Calu3 (cell line): ENCODE measurements around the gene SLC36A1. TPM values are rescaled to one million over a fixed set of nuclear protein-coding genes. Genes with fewer than 3 reads are reported as not detected.
A peak's percentile ranks its signal among the peaks of the same experiment; 100 is the strongest.

Source experiments
- BruUV-seq: library from RNA; stranded (reverse); fragments of 400-500 nt; replicated peaks from 2 replicates; lab custom pipeline; 2021; lab: Mats Ljungman, UMichigan
- CTCF ChIA-PET: fragments of 300-600 bp; sonication (Branson Sonifier 250); formaldehyde crosslinking; loops from one replicate; lab custom pipeline; 2022; ENCODE audit warnings: antibody characterized with exemption; lab: Charles Lee
- DNase-seq: peaks from one replicate; pipeline ENCODE4 v3.0.0; 2022
- H3K27ac Mint-ChIP-seq: one replicate; pipeline ENCODE4 v1.8.0; 2022; ENCODE audit warnings: mixed read lengths; ENCODE audit not compliant: unreplicated experiment
- H3K27me3 Mint-ChIP-seq: one replicate; pipeline ENCODE4 v1.8.0; 2022; ENCODE audit warnings: mixed read lengths; ENCODE audit not compliant: unreplicated experiment
- H3K36me3 Mint-ChIP-seq: one replicate; pipeline ENCODE4 v1.8.0; 2022; ENCODE audit warnings: mild to moderate bottlenecking, moderate library complexity, mixed read lengths; ENCODE audit not compliant: insufficient read depth, unreplicated experiment
- H3K4me1 Mint-ChIP-seq: one replicate; pipeline ENCODE4 v1.8.0; 2022; ENCODE audit warnings: mild to moderate bottlenecking, low read depth, mixed read lengths; ENCODE audit not compliant: unreplicated experiment
- H3K4me3 Mint-ChIP-seq: one replicate; pipeline ENCODE4 v1.8.0; 2022; ENCODE audit warnings: mild to moderate bottlenecking, low read depth, moderate library complexity, mixed read lengths; ENCODE audit not compliant: unreplicated experiment
- H3K9me3 Mint-ChIP-seq: one replicate; pipeline ENCODE4 v1.8.0; 2022; ENCODE audit warnings: low read depth, mixed read lengths; ENCODE audit not compliant: unreplicated experiment
- intact Hi-C: fragments of 100-400 bp; cut with micrococcal nuclease; formaldehyde crosslinking; loops from one replicate; pipeline ENCODE4 v1.10.0; 2022; ENCODE audit not compliant: unreplicated experiment
- total RNA-seq: library from RNA; stranded (reverse); gene quantifications from 2 replicates; pipeline ENCODE4 v1.2.3, GENCODE V29; 2022
- TF ChIP-seq, protein P1 (sequence below): fragments of 200-600 bp; IDR thresholded peaks from one replicate; pipeline ENCODE4 v1.8.0; 2022; ENCODE audit warnings: antibody characterized with exemption; ENCODE audit not compliant: unreplicated experiment

SLC36A1 gene
- total RNA-seq, 1 experiment from 2014 or later: 11.4 TPM

DNA sequence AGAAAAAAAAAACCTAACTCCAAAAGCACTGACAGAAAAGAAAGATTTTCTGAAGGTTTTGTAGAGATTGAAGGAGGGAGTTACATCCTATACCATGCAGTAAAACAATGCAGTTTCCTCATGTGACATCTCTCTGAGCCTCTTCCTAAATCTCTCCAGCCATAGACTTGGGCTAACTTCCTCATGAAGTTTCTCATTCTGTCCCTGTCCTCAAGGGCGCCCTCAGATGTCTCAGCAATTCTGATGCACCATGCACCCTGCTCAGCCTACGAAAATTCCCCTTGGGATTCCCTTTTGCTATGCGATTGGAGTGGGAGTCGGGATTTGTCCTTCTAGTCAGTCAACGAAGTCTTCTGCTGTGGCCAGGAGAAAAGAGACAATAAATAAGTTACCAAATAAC, 74.8 kb downstream of the SLC36A1 start:
- H3K36me3 Mint-ChIP-seq: no peaks in the 10 kb centered on the region
- TF ChIP-seq, protein P1, sequence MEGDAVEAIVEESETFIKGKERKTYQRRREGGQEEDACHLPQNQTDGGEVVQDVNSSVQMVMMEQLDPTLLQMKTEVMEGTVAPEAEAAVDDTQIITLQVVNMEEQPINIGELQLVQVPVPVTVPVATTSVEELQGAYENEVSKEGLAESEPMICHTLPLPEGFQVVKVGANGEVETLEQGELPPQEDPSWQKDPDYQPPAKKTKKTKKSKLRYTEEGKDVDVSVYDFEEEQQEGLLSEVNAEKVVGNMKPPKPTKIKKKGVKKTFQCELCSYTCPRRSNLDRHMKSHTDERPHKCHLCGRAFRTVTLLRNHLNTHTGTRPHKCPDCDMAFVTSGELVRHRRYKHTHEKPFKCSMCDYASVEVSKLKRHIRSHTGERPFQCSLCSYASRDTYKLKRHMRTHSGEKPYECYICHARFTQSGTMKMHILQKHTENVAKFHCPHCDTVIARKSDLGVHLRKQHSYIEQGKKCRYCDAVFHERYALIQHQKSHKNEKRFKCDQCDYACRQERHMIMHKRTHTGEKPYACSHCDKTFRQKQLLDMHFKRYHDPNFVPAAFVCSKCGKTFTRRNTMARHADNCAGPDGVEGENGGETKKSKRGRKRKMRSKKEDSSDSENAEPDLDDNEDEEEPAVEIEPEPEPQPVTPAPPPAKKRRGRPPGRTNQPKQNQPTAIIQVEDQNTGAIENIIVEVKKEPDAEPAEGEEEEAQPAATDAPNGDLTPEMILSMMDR: no peak
- H3K27ac Mint-ChIP-seq: no peak overlapping the region
- no peak overlapping the region for H3K4me3 Mint-ChIP-seq
- CTCF ChIA-PET: interaction anchor here (2.2 to 2.6 kb wide), 2 partner anchors 74 to 130 kb away, joined by 16 to 32 read pairs; partner anchors contain the start of gene SLC36A1
- intact Hi-C loops: loop anchor here (10.0 kb wide), 1 partner anchor 223 kb away; no protein-coding TSS in a partner anchor
- no peaks in the 10 kb centered on the region for H3K9me3 Mint-ChIP-seq
- peaks cover 39% of the 10 kb centered on the region for H3K27me3 Mint-ChIP-seq
- DNase-seq: no peak
- no peaks in the 10 kb centered on the region for H3K4me1 Mint-ChIP-seq
- BruUV-seq: no TSS peak

DNA sequence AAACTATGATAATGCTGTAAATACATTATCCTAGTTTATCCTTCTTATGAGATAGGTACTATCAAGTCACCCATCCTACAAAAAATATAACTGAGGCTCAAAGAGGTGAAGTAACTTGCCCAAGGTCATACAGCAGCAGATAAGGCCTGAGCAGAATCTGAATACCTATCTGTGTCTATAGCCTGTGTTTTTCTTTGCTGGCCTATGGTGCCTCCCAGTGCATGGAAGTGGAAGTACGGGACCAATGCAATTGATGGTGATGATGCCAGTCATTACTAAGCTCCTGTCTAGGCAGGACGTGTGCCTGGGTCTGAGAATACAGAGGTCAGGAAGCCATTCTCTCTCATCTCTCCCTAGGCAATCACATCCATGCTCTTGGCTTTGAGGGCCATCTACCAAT, 75.9 kb downstream of the SLC36A1 start:
- intact Hi-C loops: loop anchor here (1.0 to 10.0 kb wide), 2 partner anchors 76 to 221 kb away; partner anchors contain the start of gene SLC36A1
- Mint-ChIP-seq H3K36me3 (no peaks in the 10 kb centered on the region), H3K27ac (no peak overlapping the region), H3K4me1 (no peaks in the 10 kb centered on the region), H3K27me3 (peaks cover 39% of the 10 kb centered on the region), H3K9me3 (no peaks in the 10 kb centered on the region), H3K4me3 (no peak overlapping the region)
- BruUV-seq: no TSS peak
- DNase-seq: peak; percentile 48
- TF ChIP-seq, protein P1: peak; percentile 63
- CTCF ChIA-PET: interaction anchor here (0.7 to 2.2 kb wide), 9 partner anchors 11 to 248 kb away, joined by 3 to 26 read pairs (median 4); partner anchors contain the start of genes G3BP1 and SLC36A1

DNA sequence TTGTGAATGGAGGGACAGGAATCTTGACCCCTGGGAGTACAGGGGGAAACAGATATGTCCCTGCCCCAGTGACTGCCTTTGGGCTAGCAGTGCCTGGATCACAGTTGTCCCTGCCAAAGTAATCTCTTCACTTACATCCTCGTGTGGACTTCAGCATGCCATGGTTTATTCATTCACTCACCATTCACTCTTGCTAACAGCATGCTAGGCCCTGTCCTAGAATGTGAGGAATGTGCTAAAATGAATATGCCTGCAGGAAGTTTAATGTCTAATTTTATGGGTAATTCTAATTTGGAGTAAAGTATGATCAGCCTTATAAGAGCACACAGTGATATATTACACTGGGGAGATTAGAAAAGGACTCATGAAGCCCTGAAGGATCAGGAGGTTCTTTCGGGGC, 80.8 kb downstream of the SLC36A1 start:
- BruUV-seq: no TSS peak
- no peak for DNase-seq
- CTCF ChIA-PET: interaction anchor here (0.6 kb wide), 1 partner anchor 198 kb away, joined by 4 read pairs; no protein-coding TSS in a partner anchor
- TF ChIP-seq, protein P1: no peak
- Mint-ChIP-seq H3K4me1 (no peaks in the 10 kb centered on the region), H3K36me3 (no peaks in the 10 kb centered on the region), H3K4me3 (no peak overlapping the region), H3K9me3 (no peaks in the 10 kb centered on the region), H3K27ac (no peak overlapping the region), H3K27me3 (peaks cover 64% of the 10 kb centered on the region)
- intact Hi-C loops: loop anchor here (10.0 kb wide), 1 partner anchor 217 kb away; no protein-coding TSS in a partner anchor

DNA sequence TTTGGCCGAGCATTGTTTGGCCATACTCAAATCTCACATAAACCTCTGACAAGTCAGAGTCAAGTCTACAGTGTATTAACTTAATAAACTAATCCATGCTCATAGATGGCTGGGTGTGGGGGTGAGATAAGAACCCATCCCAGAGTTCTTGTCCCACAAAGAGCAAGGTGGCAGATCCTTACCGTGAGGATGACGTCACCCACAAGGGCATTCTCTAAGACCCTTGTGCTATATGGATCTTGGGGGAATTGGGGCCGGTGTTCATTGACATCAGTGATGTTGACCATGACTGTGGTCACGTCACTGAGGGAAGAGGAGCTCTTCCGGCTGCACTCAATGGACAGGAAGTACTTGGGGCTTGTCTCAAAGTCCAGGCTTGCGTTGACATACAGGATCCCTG, 81.6 kb downstream of the SLC36A1 start:
- BruUV-seq: no TSS peak
- TF ChIP-seq, protein P1: no peak
- no peaks in the 10 kb centered on the region for H3K4me1 Mint-ChIP-seq
- DNase-seq: no peak
- CTCF ChIA-PET: no interaction called here
- peaks cover 64% of the 10 kb centered on the region for H3K27me3 Mint-ChIP-seq
- no peak overlapping the region for H3K27ac Mint-ChIP-seq
- no peak overlapping the region for H3K4me3 Mint-ChIP-seq
- no peaks in the 10 kb centered on the region for H3K36me3 Mint-ChIP-seq
- intact Hi-C loops: loop anchor here (10.0 kb wide), 1 partner anchor 216 kb away; no protein-coding TSS in a partner anchor
- no peaks in the 10 kb centered on the region for H3K9me3 Mint-ChIP-seq
